SK-N-SH (cell line): ENCODE measurements around the gene RAPGEF2. TPM values are rescaled to one million over a fixed set of nuclear protein-coding genes. Genes with fewer than 3 reads are reported as not detected.

Experiments used
- CTCF ChIA-PET: fragments of 300-600, 350-600 bp; formaldehyde crosslinking; extraction: SDS; loops from one replicate; lab custom pipeline; 2021; lab: Yijun Ruan, JAX
- POLR2A ChIA-PET: fragments of 350-600 bp; sonication (Branson Sonifier 250); formaldehyde crosslinking; extraction: SDS; loops from one replicate; lab custom pipeline; 2020; ENCODE audit warnings: antibody characterized with exemption, inconsistent platforms; lab: Yijun Ruan, JAX
- DNase-seq: peaks from one replicate; pipeline ENCODE4 v3.0.0; 2012
- H2AFZ ChIP-seq: fragments of 200-600 bp; sonication (generic); 2 replicates; pipeline ENCODE4 v1.8.1; 2016; ENCODE audit warnings: antibody characterized with exemption, mild to moderate bottlenecking, low read depth
- H3F3A ChIP-seq: fragments of 200-600 bp; sonication (generic); replicated peaks from 2 replicates; pipeline ENCODE3; 2016; ENCODE audit warnings: antibody characterized with exemption, mild to moderate bottlenecking; ENCODE audit not compliant: insufficient read depth
- H3K27ac ChIP-seq, 2 experiments: fragments of 200-500 bp in 1 of 2; fragments of 200-600 bp in 1 of 2; sonication (Bioruptor generic) in 1 of 2; sonication (generic), shearing (Covaris generic) in 1 of 2; 2 replicates each; pipeline versions ENCODE4 v1.5.1 to v1.6.1; 2014 to 2016; ENCODE audit warnings: low read depth in 2 of 2, inconsistent platforms in 1 of 2, low read length in 1 of 2, mild to moderate bottlenecking in 1 of 2, mixed read lengths in 1 of 2
- H3K27me3 ChIP-seq: fragments of 200-600 bp; sonication (generic), shearing (Covaris generic); 2 replicates; pipeline ENCODE4 v1.6.1; 2016; ENCODE audit warnings: mixed run types; ENCODE audit not compliant: insufficient read depth
- H3K36me3 ChIP-seq, 2 experiments: fragments of 200-500 bp in 1 of 2; fragments of 200-600 bp in 1 of 2; sonication (Bioruptor generic) in 1 of 2; sonication (generic) in 1 of 2; replicated peaks in 1 of 2; 2 replicates each; pipeline versions ENCODE3 to v1.5.1; 2014 to 2016; ENCODE audit warnings: low read length in 1 of 2, mild to moderate bottlenecking in 1 of 2; ENCODE audit not compliant: insufficient read depth in 2 of 2, control insufficient read depth in 1 of 2
- H3K4me1 ChIP-seq, 2 experiments: fragments of 200-500 bp in 1 of 2; fragments of 200-600 bp in 1 of 2; sonication (Bioruptor generic) in 1 of 2; sonication (generic), shearing (Covaris generic) in 1 of 2; 2 replicates each; pipeline versions ENCODE4 v1.5.1 to v1.6.1; 2014 to 2016; ENCODE audit warnings: low read depth in 1 of 2, low read length in 1 of 2, mixed run types in 1 of 2; ENCODE audit not compliant: insufficient read depth in 2 of 2, control insufficient read depth in 1 of 2
- H3K4me2 ChIP-seq: fragments of 200-600 bp; sonication (generic), shearing (Covaris generic); 2 replicates; pipeline ENCODE4 v1.6.1; 2017; ENCODE audit warnings: mixed run types
- H3K4me3 ChIP-seq, 2 experiments: fragments of 200-500 bp in 1 of 2; fragments of 200-600 bp in 1 of 2; sonication (Bioruptor generic) in 1 of 2; sonication (generic), shearing (Covaris generic) in 1 of 2; 2 replicates each; pipeline versions ENCODE4 v1.5.1 to v1.8.1; 2014 to 2016; ENCODE audit warnings: low read depth in 2 of 2, inconsistent platforms in 1 of 2, low read length in 1 of 2, mild to moderate bottlenecking in 1 of 2, mixed read lengths in 1 of 2, moderate library complexity in 1 of 2
- H3K79me2 ChIP-seq: fragments of 200-600 bp; sonication (generic); 2 replicates; pipeline ENCODE4 v1.8.1; 2017; ENCODE audit warnings: mild to moderate bottlenecking; ENCODE audit not compliant: insufficient read depth
- H3K9ac ChIP-seq: fragments of 200-600 bp; sonication (generic); 2 replicates; pipeline ENCODE4 v1.6.1; 2017; ENCODE audit warnings: mixed run types
- H3K9me2 ChIP-seq: fragments of 200-600 bp; sonication (generic); 2 replicates; pipeline ENCODE4 v1.6.1; 2017; ENCODE audit warnings: mixed run types
- H3K9me3 ChIP-seq: fragments of 200-600 bp; sonication (generic); 2 replicates; pipeline ENCODE4 v1.6.1; 2017; ENCODE audit warnings: mixed run types, mild to moderate bottlenecking, moderate library complexity
- H4K20me1 ChIP-seq: fragments of 200-600 bp; sonication (generic); 2 replicates; pipeline ENCODE4 v1.6.1; 2017; ENCODE audit warnings: mild to moderate bottlenecking, mixed run types; ENCODE audit not compliant: insufficient read depth
- CHD2 ChIP-seq: fragments of 150-350 bp; IDR thresholded peaks from 2 replicates; pipeline ENCODE4 v1.6.1; 2018; ENCODE audit warnings: low read length; ENCODE audit not compliant: partially characterized antibody
- CTCF ChIP-seq: fragments of 200-600 bp; sonication (generic); IDR thresholded peaks from 2 replicates; pipeline ENCODE4 v1.6.1; 2017; ENCODE audit warnings: antibody characterized with exemption, mild to moderate bottlenecking, moderate library complexity
- EP300 ChIP-seq, 2 experiments: IDR thresholded peaks; 2 replicates each; pipeline versions ENCODE4 v1.4.0 to v1.6.1; 2012; ENCODE audit warnings: borderline replicate concordance in 1 of 2, low read depth in 1 of 2, low read length in 1 of 2
- FOSL2 ChIP-seq: IDR thresholded peaks from 2 replicates; pipeline ENCODE4 v1.4.0; 2012; ENCODE audit warnings: low read depth, mild to moderate bottlenecking, moderate library complexity, borderline replicate concordance
- FOXM1 ChIP-seq: IDR thresholded peaks from 2 replicates; pipeline ENCODE4 v1.4.0; 2012; ENCODE audit warnings: low read depth, mild to moderate bottlenecking
- GABPA ChIP-seq: IDR thresholded peaks from 2 replicates; pipeline ENCODE4 v1.4.0; 2012; ENCODE audit warnings: low read depth, mild to moderate bottlenecking
- GATA2 ChIP-seq: sonication (generic); formaldehyde crosslinking; IDR thresholded peaks from 2 replicates; pipeline ENCODE4 v1.5.0; 2020; ENCODE audit warnings: mild to moderate bottlenecking, missing genetic modification reagents
- JUND ChIP-seq: IDR thresholded peaks from 2 replicates; pipeline ENCODE4 v1.4.0; 2012
- MXI1 ChIP-seq: IDR thresholded peaks from 2 replicates; pipeline ENCODE4 v1.6.1; 2012; ENCODE audit warnings: mild to moderate bottlenecking, low read depth, low read length, improper control_type of control experiment
- PBX3 ChIP-seq: IDR thresholded peaks from 2 replicates; pipeline ENCODE4; 2012
- RAD21 ChIP-seq: IDR thresholded peaks from 2 replicates; pipeline ENCODE4 v1.6.1; 2012; ENCODE audit warnings: mild to moderate bottlenecking, low read length
- RCOR1 ChIP-seq: fragments of 150-350 bp; IDR thresholded peaks from 2 replicates; pipeline ENCODE4 v1.6.1; 2017; ENCODE audit warnings: antibody characterized with exemption, low read length
- RFX5 ChIP-seq: IDR thresholded peaks from 2 replicates; pipeline ENCODE4 v1.6.1; 2012; ENCODE audit warnings: mild to moderate bottlenecking, improper control_type of control experiment, low read length
- SIN3A ChIP-seq: IDR thresholded peaks from 2 replicates; pipeline ENCODE4 v1.6.1; 2012; ENCODE audit warnings: low read depth, mild to moderate bottlenecking, low read length, moderate library complexity, borderline replicate concordance
- SMC3 ChIP-seq: IDR thresholded peaks from 2 replicates; pipeline ENCODE4 v1.6.1; 2012; ENCODE audit warnings: low read depth, low read length, improper control_type of control experiment
- TCF12 ChIP-seq: IDR thresholded peaks from 2 replicates; pipeline ENCODE4 v1.4.0; 2012
- USF2 ChIP-seq: fragments of 150-350 bp; IDR thresholded peaks from 2 replicates; pipeline ENCODE4 v1.6.1; 2017; ENCODE audit warnings: antibody characterized with exemption, low read length, low read depth, borderline replicate concordance
- ZBTB33 ChIP-seq: IDR thresholded peaks from 2 replicates; pipeline ENCODE4 v1.4.0; 2012; ENCODE audit warnings: low read depth, borderline replicate concordance
- WGBS: methylation state at CpG from one replicate; pipeline ENCODE4 v1.1.6; 2017; ENCODE audit warnings: low lambda C conversion rate; 5-methylcytosine and 5-hydroxymethylcytosine counted together
- polyA plus RNA-seq, 3 experiments: library from polyadenylated mRNA; depleted of rRNA; stranded (reverse); fragments of >200 nt; gene quantifications; 2 replicates each; pipeline ENCODE4 v1.2.3, GENCODE V29; 2012

The RAPGEF2 gene
- polyA plus RNA-seq, 1 of the 3 experiments (the other 2 are of a cell fraction) = 19.2 TPM

- no peak overlapping the region for H3K27ac ChIP-seq
- H3F3A ChIP-seq = no peaks in the 10 kb centered on the region
- no peak overlapping the region for H3K4me2 ChIP-seq
- no peaks in the 10 kb centered on the region for H4K20me1 ChIP-seq
- CTCF ChIA-PET = no interaction called here
- H3K9me3 ChIP-seq = no peaks in the 10 kb centered on the region
- H3K9me2 ChIP-seq = no peaks in the 10 kb centered on the region
- POLR2A ChIA-PET = no interaction called here
- no peaks in the 10 kb centered on the region; a peak in 1 of 4 replicates for H3K4me1 ChIP-seq
- H3K4me3 ChIP-seq = no peak overlapping the region
- H2AFZ ChIP-seq = no peak overlapping the region
- no peaks in the 10 kb centered on the region for H3K27me3 ChIP-seq
- no peak overlapping the region for H3K9ac ChIP-seq
- no peaks in the 10 kb centered on the region for H3K36me3 ChIP-seq
- TF ChIP-seq GABPA (no peak), PBX3 (no peak), CHD2 (no peak), GATA2 (CRISPR knock-in tag) (no peak)
- H3K79me2 ChIP-seq = no peaks in the 10 kb centered on the region
- no peak for DNase-seq
- WGBS = 93% methylated on average over 8 of the region's 8 CpGs
Observed at GRCh38 chr4:159369256-159369655, 266.4 kb downstream of the RAPGEF2 start.

- no peak overlapping the region for H3K27ac ChIP-seq
- H3K79me2 ChIP-seq = no peaks in the 10 kb centered on the region
- H2AFZ ChIP-seq = no peak overlapping the region
- ChIA-PET POLR2A (no interaction called here), CTCF (no interaction called here)
- DNase-seq = no peak
- no peak for TF ChIP-seq CTCF
- no peak for TF ChIP-seq MXI1
- no peak for TF ChIP-seq USF2
- no peak for TF ChIP-seq RCOR1
- TF ChIP-seq FOSL2 = no peak
- no peak for TF ChIP-seq ZBTB33
- no peak for TF ChIP-seq SMC3
- TF ChIP-seq GATA2 (CRISPR knock-in tag) = no peak
- TF ChIP-seq RFX5 = no peak
- no peak for TF ChIP-seq TCF12
- TF ChIP-seq SIN3A = no peak
- no peak for TF ChIP-seq RAD21
- no peak for TF ChIP-seq JUND
- TF ChIP-seq FOXM1 = no peak
- no peak for TF ChIP-seq EP300 (IDR thresholded peaks at IDR 0.05; ENCODE audit: borderline replicate concordance in 1 of 2, low read depth in 1 of 2, low read length in 1 of 2)
- no peaks in the 10 kb centered on the region for H3K36me3 ChIP-seq
- no peaks in the 10 kb centered on the region for H3K9me3 ChIP-seq
- H3K27me3 ChIP-seq = no peaks in the 10 kb centered on the region
- 59% methylated on average over 1 of the region's 1 CpG for WGBS
- H3K4me3 ChIP-seq = no peak overlapping the region
- no peaks in the 10 kb centered on the region; a peak in 1 of 4 replicates for H3K4me1 ChIP-seq
- H3K4me2 ChIP-seq = no peak overlapping the region
- no peak overlapping the region for H3K9ac ChIP-seq
- H3F3A ChIP-seq = no peaks in the 10 kb centered on the region
- H4K20me1 ChIP-seq = no peaks in the 10 kb centered on the region
- no peaks in the 10 kb centered on the region for H3K9me2 ChIP-seq
Observed at GRCh38 chr4:159370286-159370685, 267.4 kb downstream of the RAPGEF2 start.
